Gastroesophageal sphincter (tissue), 4 donors: ENCODE data around the gene AATF. TPM values are rescaled to one million over a fixed set of nuclear protein-coding genes. Genes with fewer than 3 reads are reported as not detected.

Experiments used
- ATAC-seq: fragments of 150-250 bp; one replicate; pipeline ENCODE4 v1.9.1; 2016; ENCODE audit warnings: mild to moderate bottlenecking, moderate library complexity
- H3K27ac ChIP-seq, 4 donors: fragments of 200-600 bp; sonication (generic) in 3 of 4; 1 replicate in 3 of 4; 2 replicates in 1 of 4; pipeline ENCODE4 v1.5.1; 2016 to 2019
- H3K27me3 ChIP-seq: fragments of 200-600 bp; sonication (generic); one replicate; pipeline ENCODE4 v1.5.1; 2019
- H3K36me3 ChIP-seq, 2 donors: fragments of 200-600 bp; sonication (generic); one replicate each; pipeline ENCODE4 v1.5.1; 2019; ENCODE audit warnings: control low read depth in 1 of 2
- H3K4me1 ChIP-seq, 3 donors: fragments of 200-600 bp; sonication (generic); 1 replicate in 2 of 3; 2 replicates in 1 of 3; pipeline ENCODE4 v1.5.1; 2016 to 2019; ENCODE audit warnings: control low read depth in 2 of 3
- H3K4me3 ChIP-seq, 2 donors: fragments of 200-600 bp; sonication (generic); one replicate each; pipeline ENCODE4 v1.5.1; 2019; ENCODE audit warnings: mild to moderate bottlenecking in 1 of 2, moderate library complexity in 1 of 2
- H3K9me3 ChIP-seq, 3 donors: fragments of 200-600 bp; sonication (generic); one replicate each; pipeline ENCODE4 v1.5.1; 2017 to 2019; ENCODE audit warnings: control low read depth in 2 of 3
- EP300 ChIP-seq: sonication (generic); formaldehyde crosslinking; IDR thresholded peaks from one replicate; pipeline ENCODE4 v1.6.1; 2017; ENCODE audit warnings: antibody characterized with exemption, mild to moderate bottlenecking
- POLR2A ChIP-seq, 2 donors: fragments of 450-650 bp; IDR thresholded peaks; one replicate each; pipeline ENCODE4 v1.6.1; 2017; ENCODE audit warnings: antibody characterized with exemption in 2 of 2, mild to moderate bottlenecking in 2 of 2, moderate library complexity in 1 of 2
- POLR2AphosphoS5 ChIP-seq: sonication (generic); formaldehyde crosslinking; IDR thresholded peaks from one replicate; pipeline ENCODE4 v1.6.1; 2017; ENCODE audit warnings: antibody characterized with exemption
- WGBS, 2 donors: methylation state at CpG; one replicate each; pipeline ENCODE4 v1.1.5; 2018; ENCODE audit warnings: low coverage in 1 of 2; 5-methylcytosine and 5-hydroxymethylcytosine counted together
- small RNA-seq, 4 donors: library from RNA; depleted of rRNA; stranded (forward); fragments of <200 nt; gene quantifications; one replicate each; pipeline ENCODE3, GENCODE V24; 2016
- total RNA-seq, 4 donors: library from RNA; depleted of rRNA; stranded (reverse); fragments of >200 nt; gene quantifications; one replicate each; pipeline ENCODE4 v1.1.0, GENCODE V29; 2016
- TF ChIP-seq, protein P1 (sequence below), 4 experiments: fragments of 200-600 bp in 2 of 4; fragments of 450-650 bp in 2 of 4; sonication (generic) in 1 of 4; IDR thresholded peaks; one replicate each; pipeline ENCODE4 v1.5.1; 2017 to 2019; ENCODE audit warnings: antibody characterized with exemption in 4 of 4, mild to moderate bottlenecking in 2 of 4, moderate library complexity in 2 of 4

Gene AATF
- total RNA-seq, 4 donors from 2014 or later, result 36.1 to 45.1 (median 38.5) TPM

DNA sequence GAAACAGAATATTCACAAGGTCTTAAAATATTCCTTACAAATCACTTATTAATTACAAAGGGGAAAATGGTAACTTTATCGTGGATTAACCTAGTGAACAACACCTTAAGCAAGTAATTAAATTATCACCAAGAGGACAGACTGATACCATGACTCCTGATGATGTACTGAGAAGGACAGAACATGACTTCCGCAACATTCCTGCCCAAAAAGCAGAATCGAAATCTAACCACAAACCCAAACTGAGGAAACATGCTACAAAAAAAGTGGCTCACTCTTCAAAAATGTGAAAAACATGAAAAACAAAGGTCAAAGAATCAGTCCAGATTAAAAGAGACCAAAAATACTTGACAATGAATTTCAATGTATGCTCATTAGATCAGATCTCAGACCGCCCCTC, 151.5 kb downstream of the AATF start:
- Histone ChIP-seq H3K9me3 (no peaks in the 10 kb centered on the region), H3K36me3 (peaks cover 0 to 79% of the 10 kb centered on the region in 2 donors), H3K4me3 (no peak overlapping the region), H3K4me1 (no peaks in the 10 kb centered on the region), H3K27me3 (no peaks in the 10 kb centered on the region), H3K27ac (no peak overlapping the region)
- ATAC-seq, result no peak
- WGBS, 2 donors, result 88 to 97% methylated on average over 4 of the region's 4 CpGs
- TF ChIP-seq POLR2A (IDR thresholded peaks at IDR 0.05) (no peak), POLR2AphosphoS5 (no peak), EP300 (no peak)
- TF ChIP-seq, protein P1, sequence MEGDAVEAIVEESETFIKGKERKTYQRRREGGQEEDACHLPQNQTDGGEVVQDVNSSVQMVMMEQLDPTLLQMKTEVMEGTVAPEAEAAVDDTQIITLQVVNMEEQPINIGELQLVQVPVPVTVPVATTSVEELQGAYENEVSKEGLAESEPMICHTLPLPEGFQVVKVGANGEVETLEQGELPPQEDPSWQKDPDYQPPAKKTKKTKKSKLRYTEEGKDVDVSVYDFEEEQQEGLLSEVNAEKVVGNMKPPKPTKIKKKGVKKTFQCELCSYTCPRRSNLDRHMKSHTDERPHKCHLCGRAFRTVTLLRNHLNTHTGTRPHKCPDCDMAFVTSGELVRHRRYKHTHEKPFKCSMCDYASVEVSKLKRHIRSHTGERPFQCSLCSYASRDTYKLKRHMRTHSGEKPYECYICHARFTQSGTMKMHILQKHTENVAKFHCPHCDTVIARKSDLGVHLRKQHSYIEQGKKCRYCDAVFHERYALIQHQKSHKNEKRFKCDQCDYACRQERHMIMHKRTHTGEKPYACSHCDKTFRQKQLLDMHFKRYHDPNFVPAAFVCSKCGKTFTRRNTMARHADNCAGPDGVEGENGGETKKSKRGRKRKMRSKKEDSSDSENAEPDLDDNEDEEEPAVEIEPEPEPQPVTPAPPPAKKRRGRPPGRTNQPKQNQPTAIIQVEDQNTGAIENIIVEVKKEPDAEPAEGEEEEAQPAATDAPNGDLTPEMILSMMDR (IDR thresholded peaks at IDR 0.05), result no peak

DNA sequence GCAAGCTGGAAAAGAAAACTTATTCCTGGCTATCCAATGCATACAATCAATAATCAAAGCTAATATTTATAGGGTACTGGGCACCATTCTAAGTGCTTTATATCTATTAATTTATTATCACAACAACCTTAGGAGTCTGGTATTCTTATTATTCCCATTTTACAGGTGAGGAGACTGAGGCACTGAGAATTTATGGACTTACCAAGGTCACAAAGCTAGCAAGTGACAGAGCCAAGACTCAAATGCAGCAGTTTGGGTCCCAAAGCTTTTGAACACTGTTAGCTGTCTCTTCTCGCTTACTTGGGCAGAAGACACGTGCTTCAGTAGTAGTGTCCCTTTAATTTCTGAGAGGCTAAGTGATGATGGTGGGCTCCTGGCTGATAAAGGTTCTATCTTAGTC, 152.6 kb downstream of the AATF start:
- no peak for ATAC-seq
- WGBS, 2 donors, result 88% methylated on average over 2 of the region's 2 CpGs; no CpG with 5 or more reads in 1 of the 2 donors
- TF ChIP-seq, protein P1 (IDR thresholded peaks at IDR 0.05), result no peak
- TF ChIP-seq POLR2AphosphoS5, result no peak
- no peak for TF ChIP-seq EP300
- TF ChIP-seq POLR2A (IDR thresholded peaks at IDR 0.05), result no peak
- Histone ChIP-seq H3K36me3 (peaks cover 0 to 71% of the 10 kb centered on the region in 2 donors), H3K4me1 (no peaks in the 10 kb centered on the region), H3K27me3 (no peaks in the 10 kb centered on the region), H3K4me3 (no peak overlapping the region), H3K9me3 (no peaks in the 10 kb centered on the region), H3K27ac (no peak overlapping the region)

DNA sequence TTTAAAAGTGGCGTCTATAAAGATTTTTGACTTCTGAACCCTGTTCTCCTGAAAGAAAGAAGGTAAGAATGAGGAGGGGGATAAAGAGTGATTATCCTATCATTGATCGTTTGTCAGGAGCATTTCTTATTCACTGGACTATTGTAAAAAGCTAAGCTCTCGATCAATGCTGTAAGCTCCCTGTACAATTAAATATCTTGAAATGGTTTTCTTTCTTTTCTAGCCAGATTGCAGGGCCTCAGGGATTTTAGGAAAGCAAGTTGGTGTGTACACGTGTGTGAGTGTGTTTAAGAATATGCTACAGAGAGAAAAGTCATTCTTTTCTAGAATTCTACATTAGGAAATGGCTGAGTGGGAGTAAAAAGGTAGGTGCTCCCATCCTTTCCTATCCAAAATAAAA, 154.5 kb downstream of the AATF start:
- no peaks in the 10 kb centered on the region for H3K27me3 ChIP-seq
- H3K9me3 ChIP-seq, result no peaks in the 10 kb centered on the region
- peaks cover 0 to 59% of the 10 kb centered on the region in 2 donors for H3K36me3 ChIP-seq
- peaks cover 0 to 16% (median 0%) of the 10 kb centered on the region in 3 donors for H3K4me1 ChIP-seq
- ATAC-seq, result no peak
- no peak overlapping the region for H3K27ac ChIP-seq
- no peak overlapping the region for H3K4me3 ChIP-seq
- 89 to 96% methylated on average over 4 of the region's 4 CpGs for WGBS, 2 donors
- TF ChIP-seq POLR2A (IDR thresholded peaks at IDR 0.05), result no peak
- no peak for TF ChIP-seq POLR2AphosphoS5
- TF ChIP-seq, protein P1 (IDR thresholded peaks at IDR 0.05), result no peak
- TF ChIP-seq EP300, result no peak

DNA sequence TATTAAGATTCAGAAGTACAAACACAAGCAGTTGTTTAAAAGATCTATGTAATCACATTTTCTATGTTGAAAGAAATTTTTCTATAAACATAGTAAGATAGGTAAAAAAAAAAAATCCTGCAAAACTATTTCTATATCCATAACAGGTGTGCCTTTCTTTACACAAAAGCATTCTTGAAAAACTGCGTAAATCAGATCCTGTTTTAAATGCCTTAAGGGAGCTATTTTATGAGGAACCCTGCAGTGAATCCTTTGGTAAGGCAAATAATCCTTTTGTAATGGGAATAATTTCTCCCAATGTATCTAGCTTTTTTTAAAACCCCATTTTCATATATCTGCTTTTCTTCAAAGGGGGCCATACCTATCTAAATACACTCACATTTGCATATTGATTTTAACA, 157.3 kb downstream of the AATF start:
- no peak for TF ChIP-seq POLR2A (IDR thresholded peaks at IDR 0.05)
- no peak for TF ChIP-seq POLR2AphosphoS5
- TF ChIP-seq, protein P1 (IDR thresholded peaks at IDR 0.05), result no peak
- no peak for TF ChIP-seq EP300
- peaks cover 0 to 16% (median 0%) of the 10 kb centered on the region in 3 donors for H3K4me1 ChIP-seq
- no peak overlapping the region for H3K4me3 ChIP-seq
- H3K9me3 ChIP-seq, result no peaks in the 10 kb centered on the region
- ATAC-seq, result no peak
- H3K36me3 ChIP-seq, result peaks cover 0 to 70% of the 10 kb centered on the region in 2 donors
- WGBS, 2 donors, result 93 to 97% methylated on average over 1 of the region's 1 CpG
- no peak overlapping the region for H3K27ac ChIP-seq
- no peaks in the 10 kb centered on the region for H3K27me3 ChIP-seq

Small RNAs within 50 kb of the gene (small RNA-seq; reads per million reads assigned to genes)
- gene AC243773.2 (0 reads per million in 4 donors), gene MIR2909 (0 reads per million in 4 donors)

Other genes starting within 250 kb of the AATF start
- gene LHX1, start 11.5 kb upstream of the AATF start, total RNA-seq, result not detected